HepG2 (cell line): ENCODE results near the gene SMPX. TPM values are rescaled to one million over a fixed set of nuclear protein-coding genes. Genes with fewer than 3 reads are reported as not detected.

ENCODE experiments used
- ATAC-seq: fragments of 200-7000 bp; cut with Tn5 transposase; 3 replicates; pipeline ENCODE4 v1.9.1; 2020; ENCODE audit warnings: mild to moderate bottlenecking, moderate library complexity
- BruUV-seq: library from RNA; stranded (reverse); fragments of 400-500 nt; replicated peaks from 2 replicates; lab custom pipeline; 2021; lab: Mats Ljungman, UMichigan
- CTCF ChIA-PET: fragments of 300-600 bp; formaldehyde crosslinking; extraction: SDS; loops from one replicate; lab custom pipeline; 2021; ENCODE audit warnings: low total read pairs, inconsistent platforms, low intra/inter-chr PET ratio; lab: Yijun Ruan, JAX
- POLR2A ChIA-PET: fragments of 350-600 bp; sonication (Branson Sonifier 250); formaldehyde crosslinking; loops from one replicate; lab custom pipeline; 2020; ENCODE audit warnings: antibody characterized with exemption, inconsistent platforms; lab: Yijun Ruan, JAX
- DNase-seq: peaks from one replicate; pipeline ENCODE4 v3.0.0-alpha.2; 2015; ENCODE audit warnings: low spot score
- FAIRE-seq: peaks from 3 replicates; lab custom pipeline; 2011; peaks lifted over from hg19 to GRCh38; lab: Jason Lieb, UNC
- H2AFZ ChIP-seq: one replicate; pipeline ENCODE4 v1.6.1; 2011; ENCODE audit warnings: low read length, inconsistent platforms
- H3K27ac ChIP-seq: fragments of 300-600 bp; 3 replicates; pipeline ENCODE4 v1.8.0; 2011; ENCODE audit warnings: mixed run types, mild to moderate bottlenecking, mixed read lengths, low read length, inconsistent platforms; ENCODE audit not compliant: insufficient read depth; ENCODE audit errors: extremely low read length
- H3K27me3 ChIP-seq, 2 experiments: fragments of 200-600 bp in 1 of 2; 2 replicates in 1 of 2; 3 replicates in 1 of 2; pipeline versions ENCODE4 v1.6.0 to v1.8.0; 2011; ENCODE audit warnings: low read length in 2 of 2, mild to moderate bottlenecking in 2 of 2, moderate library complexity in 2 of 2, inconsistent platforms in 1 of 2; ENCODE audit not compliant: insufficient read depth in 2 of 2, control insufficient read depth in 1 of 2
- H3K36me3 ChIP-seq, 2 experiments: fragments of 200-600 bp in 1 of 2; replicated peaks in 1 of 2; 2 replicates in 1 of 2; 3 replicates in 1 of 2; pipeline versions ENCODE4 v1.5.1 to v1.8.0; 2011; ENCODE audit warnings: low read length in 2 of 2, inconsistent platforms in 1 of 2; ENCODE audit not compliant: insufficient read depth in 2 of 2, control insufficient read depth in 1 of 2
- H3K4me1 ChIP-seq: 2 replicates; pipeline ENCODE4 v1.5.1; 2012; ENCODE audit warnings: low read length, inconsistent platforms; ENCODE audit not compliant: insufficient read depth
- H3K4me2 ChIP-seq: 2 replicates; pipeline ENCODE4 v1.6.0; 2011; ENCODE audit warnings: low read depth, low read length, inconsistent platforms
- H3K4me3 ChIP-seq, 3 experiments: fragments of 200-600 bp in 1 of 3; sonication (generic), shearing (Covaris generic) in 1 of 3; replicated peaks in 1 of 3; 2 replicates each; pipeline ENCODE4 v1.5.1; 2011 to 2016; ENCODE audit warnings: low read length in 3 of 3, inconsistent platforms in 2 of 3, low read depth in 2 of 3, mild to moderate bottlenecking in 2 of 3, control low read depth in 1 of 3, mixed read lengths in 1 of 3; ENCODE audit not compliant: insufficient read depth in 1 of 3
- H3K79me2 ChIP-seq: one replicate; pipeline ENCODE4 v1.6.1; 2011; ENCODE audit warnings: low read length, inconsistent platforms; ENCODE audit not compliant: insufficient read depth
- H3K9ac ChIP-seq: 2 replicates; pipeline ENCODE4 v1.6.0; 2011; ENCODE audit warnings: mild to moderate bottlenecking, low read depth, low read length, inconsistent platforms; ENCODE audit not compliant: insufficient read depth
- H3K9me3 ChIP-seq: 2 replicates; pipeline ENCODE4 v1.5.1; 2012; ENCODE audit warnings: mild to moderate bottlenecking, low read length
- H4K20me1 ChIP-seq: 2 replicates; pipeline ENCODE4 v1.6.0; 2011; ENCODE audit warnings: inconsistent platforms, mild to moderate bottlenecking, low read length, moderate library complexity; ENCODE audit not compliant: insufficient read depth
- GATAD2A ChIP-seq: IDR thresholded peaks from 2 replicates; pipeline ENCODE4 v1.6.1; 2016
- GTF2F1 ChIP-seq: fragments of 150-350 bp; IDR thresholded peaks from 2 replicates; pipeline ENCODE4 v1.6.1; 2014; ENCODE audit warnings: low read length
- MYNN ChIP-seq: sonication (generic); formaldehyde crosslinking; IDR thresholded peaks from 2 replicates; pipeline ENCODE4 v1.4.0; 2020; ENCODE audit warnings: mild to moderate bottlenecking, low read depth, missing genetic modification reagents
- NR2F2 ChIP-seq: IDR thresholded peaks from 2 replicates; pipeline ENCODE4 v1.6.1; 2012; ENCODE audit warnings: low read depth, inconsistent platforms, borderline replicate concordance
- PHF21A ChIP-seq: sonication (generic); formaldehyde crosslinking; IDR thresholded peaks from 2 replicates; pipeline ENCODE4 v1.5.0; 2020; ENCODE audit warnings: mild to moderate bottlenecking, missing genetic modification reagents
- POLR2AphosphoS5 ChIP-seq: IDR thresholded peaks from 2 replicates; pipeline ENCODE4 v1.6.1; 2012; ENCODE audit warnings: low read depth, low read length
- RARA ChIP-seq: IDR thresholded peaks from 2 replicates; pipeline ENCODE4 v1.6.1; 2016; ENCODE audit warnings: missing genetic modification reagents, missing compliant biosample characterization
- TBX3 ChIP-seq: fragments of 450-650 bp; IDR thresholded peaks from 2 replicates; pipeline ENCODE4 v1.6.1; 2017; ENCODE audit warnings: antibody characterized with exemption, mild to moderate bottlenecking, inconsistent platforms, borderline replicate concordance
- TCF12 ChIP-seq, 2 experiments: fragments of 450-650 bp in 1 of 2; sonication (generic) in 1 of 2; formaldehyde crosslinking in 1 of 2; IDR thresholded peaks; 2 replicates each; pipeline versions ENCODE4 v1.6.1 to v1.8.0; 2017 to 2022; ENCODE audit warnings: antibody characterized with exemption in 1 of 2, mild to moderate bottlenecking in 1 of 2, missing genetic modification reagents in 1 of 2, moderate library complexity in 1 of 2
- THRA ChIP-seq: sonication (generic); formaldehyde crosslinking; IDR thresholded peaks from 2 replicates; pipeline ENCODE4 v1.4.0; 2020; ENCODE audit warnings: missing genetic modification reagents, borderline replicate concordance
- ZHX2 ChIP-seq, 2 experiments: sonication (generic) in 1 of 2; formaldehyde crosslinking in 1 of 2; IDR thresholded peaks; 2 replicates each; pipeline versions ENCODE4 v1.6.1 to v1.9.0; 2014 to 2022; ENCODE audit warnings: antibody characterized with exemption in 1 of 2, borderline replicate concordance in 1 of 2, inconsistent platforms in 1 of 2, low read depth in 1 of 2, missing genetic modification reagents in 1 of 2
- ZNF567 ChIP-seq: sonication (generic); formaldehyde crosslinking; IDR thresholded peaks from 2 replicates; pipeline ENCODE4 v1.8.1; 2023; ENCODE audit warnings: mild to moderate bottlenecking, missing genetic modification reagents, borderline replicate concordance
- ZNF720 ChIP-seq: sonication (generic); formaldehyde crosslinking; IDR thresholded peaks from 2 replicates; pipeline ENCODE4 v1.4.0; 2020; ENCODE audit warnings: missing genetic modification reagents
- WGBS: methylation state at CpG from one replicate; pipeline ENCODE4 v1.1.6; 2017; ENCODE audit warnings: low lambda C conversion rate; 5-methylcytosine and 5-hydroxymethylcytosine counted together
- in situ Hi-C: cut with HindIII; loops from 2 replicates; pipeline ENCODE4 v1.10.0; 2017; ENCODE audit warnings: low pct_unique_long_range_greater_than_20kb; ENCODE audit not compliant: extremely low pct_ligation_motif_present
- intact Hi-C: fragments of 100-400 bp; cut with micrococcal nuclease; formaldehyde crosslinking; loops from one replicate; pipeline ENCODE4 v1.10.0; 2022; ENCODE audit not compliant: unreplicated experiment
- polyA plus RNA-seq, 8 experiments: library from polyadenylated mRNA; depleted of rRNA in 3 of 8; stranded (reverse) in 7 of 8; unstranded in 1 of 8; fragments of >200 nt; fragmentation: Illumina TruSeq in 4 of 8; extraction: Trizol in 4 of 8; gene quantifications; 2 replicates each; pipeline versions ENCODE4 v1.2.1 to v1.2.3, GENCODE V29; 2011 to 2016; ENCODE audit warnings: low read depth in 4 of 8, missing spikeins in 1 of 8, mixed read lengths in 1 of 8; ENCODE audit not compliant: insufficient read depth in 1 of 8
- total RNA-seq, 5 experiments: library from RNA; depleted of rRNA; stranded (reverse); fragments of >200 nt; fragmentation: Illumina TruSeq; extraction: Trizol; gene quantifications; 2 replicates each; pipeline ENCODE4 v1.2.3, GENCODE V29; 2016; ENCODE audit warnings: low read depth in 1 of 5

The SMPX gene
- total and polyA plus RNA-seq, 2 of the 13 experiments (the other 11 are each of a cell fraction or from before 2014, with no cell fraction given) = 0.95 to 1.8 TPM

DNA sequence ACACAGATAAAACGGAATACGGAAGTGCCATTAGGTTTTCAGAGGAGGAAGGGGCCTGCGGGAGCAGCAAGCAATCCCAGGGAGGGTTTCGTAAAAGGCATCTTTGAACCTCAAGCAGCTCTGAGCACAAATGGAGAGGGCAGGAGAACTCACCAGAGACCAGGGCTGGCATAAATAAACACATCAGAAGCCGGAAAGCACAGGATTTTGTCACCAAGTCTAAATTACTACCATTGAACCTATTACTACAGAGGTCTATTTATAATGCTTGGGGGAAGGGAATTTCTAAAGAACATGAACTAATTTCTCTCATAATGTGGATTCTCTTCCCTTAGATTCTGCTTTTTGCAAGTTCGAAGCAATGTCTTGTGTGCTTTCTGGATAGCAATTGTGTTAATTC is 41.9 kb upstream of the SMPX start (continued):
- TF ChIP-seq POLR2AphosphoS5 = no peak
- no peak for TF ChIP-seq TCF12 (IDR thresholded peaks at IDR 0.05)
- TF ChIP-seq TCF12 (CRISPR knock-in tag; IDR thresholded peaks at IDR 0.05) = no peak
- TF ChIP-seq MYNN (CRISPR knock-in tag) = no peak
- TF ChIP-seq, all 625 proteins: peak for 0

- no peaks in the 10 kb centered on the region for H3K27me3 ChIP-seq
- no peaks in the 10 kb centered on the region for H3K79me2 ChIP-seq
- ChIA-PET CTCF (no interaction called here), POLR2A (interaction anchor here (1.0 kb wide), 2 partner anchors 28 to 40 kb away, joined by 5 to 7 read pairs; partner anchors contain the start of gene MBTPS2)
- H3K36me3 ChIP-seq = no peaks in the 10 kb centered on the region
- no TSS peak for BruUV-seq
- no peak overlapping the region for H3K9ac ChIP-seq
- DNase-seq (peak; percentile 66), FAIRE-seq (peak; percentile 61), ATAC-seq (peak; percentile 90)
- no peak overlapping the region for H2AFZ ChIP-seq
- no peak overlapping the region for H3K27ac ChIP-seq
- no peaks in the 10 kb centered on the region for H3K9me3 ChIP-seq
- H3K4me1 ChIP-seq = peaks cover 40% of the 10 kb centered on the region
- no peak overlapping the region for H3K4me3 ChIP-seq
- no peaks in the 10 kb centered on the region for H4K20me1 ChIP-seq
- intact Hi-C loops = loop anchor here (5.0 kb wide), 1 partner anchor 34 kb away; no protein-coding TSS in a partner anchor
- in situ Hi-C loops = no loop called here
- H3K4me2 ChIP-seq = peak overlapping the region; percentile 36
- 1% methylated on average over 6 of the region's 6 CpGs for WGBS
- TF ChIP-seq GTF2F1 (no peak), ZHX2 (IDR thresholded peaks at IDR 0.05; ENCODE audit: low read depth) (no peak), ZHX2 (CRISPR knock-in tag; IDR thresholded peaks at IDR 0.05; ENCODE audit: borderline replicate concordance) (no peak), THRA (peak; percentile 39; the same call in 1 of the 2 replicates), GATAD2A (CRISPR knock-in tag) (peak; percentile 36; the same call in 1 of the 2 replicates), PHF21A (CRISPR knock-in tag) (peak; percentile 30; the same call in 1 of the 2 replicates), NR2F2 (no peak), ZNF567 (CRISPR knock-in tag) (no peak), ZNF720 (CRISPR knock-in tag) (no peak), RARA (0 out of 2 replicates have a peak, but pooled peaks have one; percentile 24), TBX3 (no peak)
Measured at GRCh38 chrX:21798677-21799219, 40.8 kb upstream of the SMPX start.
